Left cardiac atrium (tissue), 4 donors: ENCODE data around the gene HECTD4. TPM values are rescaled to one million over a fixed set of nuclear protein-coding genes. Genes with fewer than 3 reads are reported as not detected.
"Not testable (repeated sequence)": the region's sequence is repeated elsewhere in the genome, so short reads cannot be mapped to it uniquely, and the experiment has no call there.

Experiments
- ATAC-seq, 2 donors: fragments of 200-7000 bp; cut with Tn5 transposase; one replicate each; pipeline ENCODE4 v1.9.1; 2020; ENCODE audit warnings: mild to moderate bottlenecking in 2 of 2, moderate library complexity in 2 of 2
- DNase-seq: peaks from one replicate; pipeline ENCODE4 v3.0.0-alpha.2; 2020
- intact Hi-C, 2 donors: fragments of 100-400 bp; cut with DNase I; formaldehyde crosslinking; loops; one replicate each; pipeline versions ENCODE4 v1.14.1 to v1.15.1; 2022 to 2023
- total RNA-seq, 2 donors: library from RNA; stranded (reverse); fragmentation: NEBNext Ultra II Directional; extraction: Animal tissue kit (Norgen Biotek cat#: 25700); gene quantifications; one replicate each; pipeline ENCODE4 v1.2.1, GENCODE V29; 2021
- donor health status: DM: no; HTN: yes; CAD: no.
- donor health status: DM: no; HTN: yes; CAD: no; lungs with severe emphysema.
- donor health status: DM: yes; HTN: yes; CAD: no.
- donor health status: Dilated cardiomyopathy.

Gene HECTD4
- total RNA-seq, 2 donors from 2014 or later: 22.2 to 24.4 TPM

- DNase-seq: no peak
- intact Hi-C loops: no loop called here
- ATAC-seq: peak in 1 of 2 donors; percentile 56
These were observed 220.5 kb downstream of the HECTD4 start for GRCh38 chr12:112161711-112162110.

- DNase-seq (no peak), ATAC-seq (no peak)
- intact Hi-C loops: no loop called here
These were observed 221.6 kb downstream of the HECTD4 start for GRCh38 chr12:112160611-112161010.

GRCh38 chr12:112159146-112159541, 223.1 kb downstream of the HECTD4 start:
- intact Hi-C loops: no loop called here
- no peak for ATAC-seq
- DNase-seq: no peak

- DNase-seq, intact Hi-C loops, ATAC-seq: not testable (repeated sequence)
These were observed 223.6 kb downstream of the HECTD4 start for GRCh38 chr12:112158461-112159145.

- intact Hi-C loops: no loop called here
- ATAC-seq (no peak), DNase-seq (no peak)
These were observed 228.4 kb downstream of the HECTD4 start for GRCh38 chr12:112153893-112154219.

GRCh38 chr12:112153181-112153892, 228.9 kb downstream of the HECTD4 start:
- DNase-seq (no peak), ATAC-seq (no peak)
- intact Hi-C loops: no loop called here

GRCh38 chr12:112151766-112152541, 230.3 kb downstream of the HECTD4 start:
- intact Hi-C loops: no loop called here
- DNase-seq (no peak), ATAC-seq (no peak)

GRCh38 chr12:112149596-112149995, 232.6 kb downstream of the HECTD4 start:
- intact Hi-C loops: no loop called here
- DNase-seq: no peak
- no peak for ATAC-seq

- ATAC-seq: no peak
- intact Hi-C loops: no loop called here
- DNase-seq: no peak
These were observed 234.2 kb downstream of the HECTD4 start for GRCh38 chr12:112148031-112148513.

GRCh38 chr12:112146123-112146522, 236.1 kb downstream of the HECTD4 start:
- ATAC-seq (no peak), DNase-seq (no peak)
- intact Hi-C loops: no loop called here

- DNase-seq (no peak), ATAC-seq (no peak)
- intact Hi-C loops: no loop called here
These were observed 241.5 kb downstream of the HECTD4 start for GRCh38 chr12:112140728-112141127.

GRCh38 chr12:112134731-112135130, 247.5 kb downstream of the HECTD4 start:
- intact Hi-C loops: no loop called here
- no peak for ATAC-seq

GRCh38 chr12:112133418-112133817, 248.8 kb downstream of the HECTD4 start:
- intact Hi-C loops: no loop called here
- no peak for DNase-seq
- no peak for ATAC-seq

More at GRCh38 chr12:112134731-112135130, 247.5 kb downstream of the HECTD4 start:
- no peak for DNase-seq

GRCh38 chr12:112131686-112132085, 250.5 kb downstream of the HECTD4 start:
- ATAC-seq (no peak), DNase-seq (no peak)
- intact Hi-C loops: no loop called here

- DNase-seq (no peak), ATAC-seq (peak in 1 of 2 donors; percentile 5)
- intact Hi-C loops: no loop called here
These were observed 251.7 kb downstream of the HECTD4 start for GRCh38 chr12:112130441-112130998.

GRCh38 chr12:112126911-112127310, 255.3 kb downstream of the HECTD4 start:
- intact Hi-C loops: no loop called here
- DNase-seq (no peak), ATAC-seq (no peak)

- ATAC-seq: no peak
These were observed 256.2 kb downstream of the HECTD4 start for GRCh38 chr12:112126000-112126438.

GRCh38 chr12:112125250-112125999, 256.8 kb downstream of the HECTD4 start, which contains the start of gene TRAFD1:
Gene TRAFD1 (plus strand): TSS chr12:112125560. CDS start chr12:112130523, 4,963 bp downstream.
- ATAC-seq (peak; percentile 97 to 98), DNase-seq (peak; percentile 98)
- intact Hi-C loops: no loop called here

More at GRCh38 chr12:112126000-112126438, 256.2 kb downstream of the HECTD4 start:
- DNase-seq: no peak
- intact Hi-C loops: no loop called here

GRCh38 chr12:112124918-112125249, 257.3 kb downstream of the HECTD4 start:
- no peak for DNase-seq
- intact Hi-C loops: no loop called here
- no peak for ATAC-seq
